Measurements from ENCODE around the gene ARHGAP28.
"Not testable (repeated sequence)": the region's sequence is repeated elsewhere in the genome, so short reads cannot be mapped to it uniquely, and the experiment has no call there.

DNA sequence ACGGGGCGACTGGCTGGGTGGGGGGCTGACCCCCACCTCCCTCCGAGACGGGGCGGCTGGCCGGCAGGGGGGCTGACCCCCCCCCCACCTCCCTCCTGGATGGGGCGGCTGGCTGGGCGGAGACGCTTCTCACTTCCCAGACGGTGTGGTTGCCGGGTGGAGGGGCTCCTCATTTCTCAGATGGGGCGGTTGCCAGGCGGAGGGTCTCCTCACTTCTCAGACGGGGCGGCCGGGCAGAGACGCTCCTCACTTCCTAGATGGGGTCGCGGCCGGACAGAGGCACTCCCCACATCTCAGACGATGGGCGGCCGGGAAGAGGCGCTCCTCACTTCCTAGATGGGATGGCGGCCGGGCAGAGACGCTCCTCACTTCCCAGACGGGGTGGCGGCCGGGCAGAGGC, 98.0 kb downstream of the ARHGAP28 start:
- TF ChIP-seq, protein P1, sequence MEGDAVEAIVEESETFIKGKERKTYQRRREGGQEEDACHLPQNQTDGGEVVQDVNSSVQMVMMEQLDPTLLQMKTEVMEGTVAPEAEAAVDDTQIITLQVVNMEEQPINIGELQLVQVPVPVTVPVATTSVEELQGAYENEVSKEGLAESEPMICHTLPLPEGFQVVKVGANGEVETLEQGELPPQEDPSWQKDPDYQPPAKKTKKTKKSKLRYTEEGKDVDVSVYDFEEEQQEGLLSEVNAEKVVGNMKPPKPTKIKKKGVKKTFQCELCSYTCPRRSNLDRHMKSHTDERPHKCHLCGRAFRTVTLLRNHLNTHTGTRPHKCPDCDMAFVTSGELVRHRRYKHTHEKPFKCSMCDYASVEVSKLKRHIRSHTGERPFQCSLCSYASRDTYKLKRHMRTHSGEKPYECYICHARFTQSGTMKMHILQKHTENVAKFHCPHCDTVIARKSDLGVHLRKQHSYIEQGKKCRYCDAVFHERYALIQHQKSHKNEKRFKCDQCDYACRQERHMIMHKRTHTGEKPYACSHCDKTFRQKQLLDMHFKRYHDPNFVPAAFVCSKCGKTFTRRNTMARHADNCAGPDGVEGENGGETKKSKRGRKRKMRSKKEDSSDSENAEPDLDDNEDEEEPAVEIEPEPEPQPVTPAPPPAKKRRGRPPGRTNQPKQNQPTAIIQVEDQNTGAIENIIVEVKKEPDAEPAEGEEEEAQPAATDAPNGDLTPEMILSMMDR (IDR thresholded peaks at IDR 0.05) = not testable (repeated sequence)
- not testable (repeated sequence) for TF ChIP-seq POLR2A (IDR thresholded peaks at IDR 0.05)

All from right lobe of liver (tissue), 4 donors.